GM08714 (cell line): ENCODE measurements around the gene NUDT14.

ENCODE experiments used
- H3K4me3 ChIP-seq: fragments of 200-500 bp; sonication (Bioruptor generic); 2 replicates; pipeline ENCODE4 v1.5.1; 2014; ENCODE audit warnings: mild to moderate bottlenecking, low read length, inconsistent platforms
- ZNF274 ChIP-seq: IDR thresholded peaks from 2 replicates; pipeline ENCODE4 v1.6.1; 2012; ENCODE audit warnings: mild to moderate bottlenecking, low read depth, low read length

The NUDT14 gene

GRCh38 chr14:105179191-105179590 is 1.9 kb downstream of the NUDT14 start:
- no peak for TF ChIP-seq ZNF274
- H3K4me3 ChIP-seq, result no peak overlapping the region

DNA sequence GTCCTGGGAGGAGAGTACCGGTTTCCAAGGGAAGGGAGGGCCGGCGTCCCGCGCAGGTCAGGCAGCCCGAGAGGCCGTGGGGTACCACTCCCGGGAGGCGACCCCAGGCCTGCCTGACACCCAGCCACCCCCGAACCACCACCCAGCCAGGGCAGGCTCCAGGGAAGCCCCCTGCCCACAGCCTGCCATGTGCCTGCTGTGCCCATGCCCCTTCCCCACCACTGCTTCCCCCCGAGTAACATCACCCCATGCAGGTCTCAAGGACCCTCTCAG is 2.3 kb downstream of the NUDT14 start:
- TF ChIP-seq ZNF274, result no peak
- no peak overlapping the region for H3K4me3 ChIP-seq

GRCh38 chr14:105178069-105178867 is 2.8 kb downstream of the NUDT14 start:
- no peak for TF ChIP-seq ZNF274

DNA sequence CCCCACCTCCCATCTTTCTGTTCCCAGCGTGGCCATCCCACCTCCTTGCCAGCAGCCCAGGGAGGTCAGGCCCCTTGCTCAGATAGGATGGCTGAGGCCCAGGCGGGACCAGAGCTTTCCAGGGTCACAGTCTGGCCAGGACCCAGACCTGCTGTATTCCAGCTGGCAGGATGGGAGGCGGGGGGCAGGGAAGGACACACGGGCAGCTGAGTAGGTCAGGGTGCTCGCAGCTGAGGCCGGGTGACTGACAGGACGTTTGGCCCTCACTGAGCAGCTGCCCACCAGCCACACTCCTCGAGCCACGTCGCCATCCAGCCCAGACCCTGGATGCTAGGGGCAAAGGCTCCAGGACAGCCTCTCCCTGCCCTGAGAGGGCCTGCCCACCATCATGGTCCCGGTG is 4.0 kb downstream of the NUDT14 start:
- no peak for TF ChIP-seq ZNF274
- H3K4me3 ChIP-seq, result no peak overlapping the region

More at GRCh38 chr14:105178069-105178867, 2.8 kb downstream of the NUDT14 start:
- no peak overlapping the region for H3K4me3 ChIP-seq

DNA sequence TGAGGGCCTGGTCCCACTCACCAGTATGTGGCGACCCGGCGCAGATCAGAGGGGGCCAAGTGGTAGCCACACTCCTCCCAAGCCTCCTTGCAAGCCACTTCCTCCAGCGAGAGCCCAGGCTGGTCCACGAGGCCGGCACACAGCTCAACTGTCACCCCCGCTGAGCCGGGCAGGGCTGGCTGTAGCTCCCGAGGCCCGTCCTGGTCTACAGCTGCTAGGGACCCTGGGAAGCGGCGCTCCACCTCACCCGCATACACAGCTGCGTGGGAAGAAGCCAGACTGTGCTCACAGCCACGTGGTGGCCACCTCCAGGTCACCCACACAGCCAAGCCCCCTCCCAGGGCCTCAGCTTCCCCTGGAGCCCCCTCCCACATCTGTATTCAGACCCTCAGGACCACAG is 4.6 kb downstream of the NUDT14 start:
- TF ChIP-seq ZNF274, result no peak
- no peak overlapping the region for H3K4me3 ChIP-seq

- TF ChIP-seq ZNF274, result no peak
- H3K4me3 ChIP-seq, result no peak overlapping the region
Measured at GRCh38 chr14:105173901-105174894, 6.9 kb downstream of the NUDT14 start.

DNA sequence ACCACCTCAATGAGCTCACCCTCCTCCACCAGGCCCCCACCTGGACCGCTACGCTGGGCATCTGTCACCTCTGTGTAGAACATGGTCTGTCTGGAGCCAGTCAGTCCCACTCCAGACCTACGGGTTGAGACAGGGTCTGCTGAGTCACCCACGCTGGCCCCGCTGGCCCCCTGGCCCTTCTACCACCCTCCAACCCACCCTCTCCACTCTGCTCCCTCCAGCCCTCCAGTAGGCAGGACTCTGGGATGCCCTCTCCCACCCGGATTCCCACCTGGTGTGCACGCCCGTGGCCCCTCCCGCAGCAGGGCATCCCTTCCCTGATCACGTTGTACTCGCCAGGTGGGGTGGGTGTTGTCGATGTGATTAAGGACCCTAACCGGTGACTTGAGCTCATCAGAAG is 8.0 kb downstream of the NUDT14 start:
- no peak for TF ChIP-seq ZNF274
- H3K4me3 ChIP-seq, result no peak overlapping the region

- no peak overlapping the region for H3K4me3 ChIP-seq
- no peak for TF ChIP-seq ZNF274
Measured at GRCh38 chr14:105172476-105172875, 8.6 kb downstream of the NUDT14 start.

- H3K4me3 ChIP-seq, result no peak overlapping the region
- TF ChIP-seq ZNF274, result no peak
Measured at GRCh38 chr14:105171004-105171673, 10.0 kb downstream of the NUDT14 start.

DNA sequence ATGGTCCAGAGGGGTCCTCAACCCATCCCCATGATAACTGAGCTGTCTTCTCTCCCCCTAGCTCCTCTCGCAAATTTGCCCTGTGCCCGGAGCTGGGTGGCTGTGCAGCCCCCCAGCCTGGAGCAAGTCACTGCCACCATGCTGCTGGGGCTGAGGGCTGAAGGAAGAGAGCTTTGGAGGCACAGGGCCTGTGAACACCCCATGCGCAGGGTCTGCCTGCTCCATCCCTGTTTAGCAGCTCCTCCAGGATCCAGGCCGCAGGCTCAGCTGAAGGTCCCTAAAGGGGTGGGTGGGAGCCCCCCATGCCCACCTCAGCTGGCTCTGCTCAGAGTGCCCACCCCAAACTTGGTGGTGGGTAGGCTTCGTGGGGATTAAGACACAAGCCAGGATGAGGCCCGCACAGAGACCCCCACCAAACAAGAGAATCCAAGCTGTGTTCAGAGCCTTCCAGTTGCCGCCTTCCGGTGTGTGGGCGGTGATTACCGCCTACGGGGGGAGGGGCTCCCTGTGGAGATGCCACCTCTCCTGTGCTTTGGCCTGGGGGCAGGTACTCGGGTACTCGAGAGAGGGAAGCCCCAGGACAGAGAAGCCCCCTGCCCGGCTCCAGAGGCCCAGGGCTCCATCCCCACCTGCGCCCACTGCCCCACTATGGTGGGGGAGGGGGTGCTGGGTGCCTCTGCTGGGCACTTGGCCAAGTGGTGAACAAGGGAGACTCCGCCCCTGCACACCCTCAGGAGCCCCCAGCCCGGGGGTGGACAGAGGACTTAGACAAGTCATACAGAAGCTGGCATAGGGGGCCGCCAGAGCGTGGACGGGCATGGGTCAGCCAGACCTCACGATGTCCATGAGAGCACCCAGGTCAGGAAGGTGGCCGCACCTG is 11.1 kb downstream of the NUDT14 start:
- TF ChIP-seq ZNF274, result no peak
- no peak overlapping the region for H3K4me3 ChIP-seq

GRCh38 chr14:105168979-105169507 is 12.1 kb downstream of the NUDT14 start:
- no peak for TF ChIP-seq ZNF274
- no peak overlapping the region for H3K4me3 ChIP-seq

- no peak for TF ChIP-seq ZNF274
- peak within 1 kb of the TSS; percentile 7; the same call in 1 of the 2 replicates for H3K4me3 ChIP-seq
Measured at GRCh38 chr14:105168496-105168978, 12.6 kb downstream of the NUDT14 start, which contains the start of gene JAG2. Gene JAG2 (minus strand): TSS chr14:105168776. CDS start chr14:105168420, 356 bp downstream.

DNA sequence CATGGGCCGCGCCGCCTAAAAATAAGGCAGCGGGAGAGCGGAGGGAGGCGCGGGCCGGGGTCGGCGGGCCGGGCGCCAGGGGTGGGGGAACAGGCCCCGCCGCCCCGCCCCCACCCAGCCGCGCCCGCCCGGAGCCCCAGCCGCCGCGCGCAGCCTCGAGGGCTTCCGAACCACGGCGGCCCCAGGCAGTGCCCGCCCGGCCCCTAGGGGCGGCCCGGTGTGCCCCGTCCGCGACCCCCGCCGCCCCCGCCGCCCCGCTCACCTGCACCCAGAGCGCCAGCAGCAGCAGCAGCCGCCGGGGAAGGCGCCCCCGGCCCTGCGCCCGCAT is 13.1 kb downstream of the NUDT14 start:
- no peak for TF ChIP-seq ZNF274
- H3K4me3 ChIP-seq, result no peak overlapping the region
